ENCODE data around the gene SLC39A7.
"Not testable (repeated sequence)": the region's sequence is repeated elsewhere in the genome, so short reads cannot be mapped to it uniquely, and the experiment has no call there.

The SLC39A7 gene

GRCh38 chr6:33226503-33227120 is 25.9 kb downstream of the SLC39A7 start:
- in situ Hi-C loops (cut with HindIII; ENCODE audit: low sequenced_read_pairs), result not testable (repeated sequence)

- in situ Hi-C loops (cut with HindIII; ENCODE audit: low sequenced_read_pairs), result loop anchor here (5.0 kb wide), 1 partner anchor 88 kb away; no protein-coding TSS in a partner anchor
These were observed 34.6 kb downstream of the SLC39A7 start for GRCh38 chr6:33235221-33235634.

- in situ Hi-C loops (cut with HindIII; ENCODE audit: low sequenced_read_pairs), result loop anchor here (5.0 kb wide), 1 partner anchor 89 kb away; no protein-coding TSS in a partner anchor
These were observed 35.7 kb downstream of the SLC39A7 start for GRCh38 chr6:33236328-33236727.

- in situ Hi-C loops (cut with HindIII; ENCODE audit: low sequenced_read_pairs), result loop anchor here (5.0 kb wide), 1 partner anchor 90 kb away; no protein-coding TSS in a partner anchor
These were observed 36.2 kb downstream of the SLC39A7 start for GRCh38 chr6:33236852-33237251.

GRCh38 chr6:33237741-33238140 is 37.1 kb downstream of the SLC39A7 start:
- in situ Hi-C loops (cut with HindIII; ENCODE audit: low sequenced_read_pairs), result loop anchor here (5.0 kb wide), 1 partner anchor 90 kb away; no protein-coding TSS in a partner anchor

- in situ Hi-C loops (cut with HindIII; ENCODE audit: low sequenced_read_pairs), result no loop called here
These were observed 41.3 kb downstream of the SLC39A7 start for GRCh38 chr6:33241968-33242367.

- in situ Hi-C loops (cut with HindIII; ENCODE audit: low sequenced_read_pairs), result no loop called here
These were observed 42.8 kb downstream of the SLC39A7 start for GRCh38 chr6:33243476-33243875.

GRCh38 chr6:33247977-33248642 is 47.4 kb downstream of the SLC39A7 start:
- in situ Hi-C loops (cut with HindIII; ENCODE audit: low sequenced_read_pairs), result no loop called here

- in situ Hi-C loops (cut with HindIII; ENCODE audit: low sequenced_read_pairs), result no loop called here
These were observed 47.9 kb downstream of the SLC39A7 start for GRCh38 chr6:33248643-33248931.

GRCh38 chr6:33248932-33249731 is 48.5 kb downstream of the SLC39A7 start:
- in situ Hi-C loops (cut with HindIII; ENCODE audit: low sequenced_read_pairs), result no loop called here

GRCh38 chr6:33249732-33250630 is 49.3 kb downstream of the SLC39A7 start:
- in situ Hi-C loops (cut with HindIII; ENCODE audit: low sequenced_read_pairs), result no loop called here

- in situ Hi-C loops (cut with HindIII; ENCODE audit: low sequenced_read_pairs), result no loop called here
These were observed 50.1 kb downstream of the SLC39A7 start for GRCh38 chr6:33250731-33251130.

- in situ Hi-C loops (cut with HindIII; ENCODE audit: low sequenced_read_pairs), result no loop called here
These were observed 50.8 kb downstream of the SLC39A7 start for GRCh38 chr6:33251395-33252012.

- in situ Hi-C loops (cut with HindIII; ENCODE audit: low sequenced_read_pairs), result no loop called here
These were observed 52.1 kb downstream of the SLC39A7 start for GRCh38 chr6:33252759-33253158.

Data from endothelial cell of hepatic sinusoid (primary cell).